Measurements from ENCODE around the gene CELSR1. TPM values are rescaled to one million over a fixed set of nuclear protein-coding genes. Genes with fewer than 3 reads are reported as not detected.
"Not testable (repeated sequence)": the region's sequence is repeated elsewhere in the genome, so short reads cannot be mapped to it uniquely, and the experiment has no call there.

CELSR1 gene
- polyA plus RNA-seq, 3 donors = 0.61 to 1.9 (median 1.2) TPM

GRCh38 chr22:46478083-46478551, 59.3 kb downstream of the CELSR1 start:
- no peak overlapping the region for H3K27ac ChIP-seq (ENCODE audit: low read depth, low read length)

DNA sequence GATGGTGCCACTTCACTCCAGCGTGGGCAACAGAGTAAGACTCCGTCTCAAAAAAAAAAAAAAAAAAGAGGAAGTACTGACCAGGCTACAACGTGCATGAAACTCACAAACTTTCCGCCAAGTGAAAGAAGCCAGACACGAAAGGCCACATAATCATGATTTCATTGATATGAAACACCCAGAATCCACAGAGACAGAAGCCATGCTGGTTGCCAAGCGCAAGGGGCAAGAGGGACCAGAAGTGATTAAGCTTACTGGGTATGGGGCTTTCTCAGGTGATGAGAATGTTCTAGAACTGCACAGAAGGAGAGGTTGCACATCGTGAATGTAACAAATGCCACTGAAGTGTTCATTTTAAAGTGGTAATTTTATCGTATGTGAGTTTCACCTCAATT, 60.9 kb downstream of the CELSR1 start:
- WGBS, 3 donors = 48 to 82% (median 51%) methylated on average over 8 of the region's 8 CpGs
- H3K27ac ChIP-seq (ENCODE audit: low read depth, low read length) = no peak overlapping the region

More at GRCh38 chr22:46478083-46478551, 59.3 kb downstream of the CELSR1 start:
- WGBS, 3 donors = 87 to 92% (median 88%) methylated on average over 17 of the region's 17 CpGs

- no peak overlapping the region for H3K27ac ChIP-seq (ENCODE audit: low read depth, low read length)
- WGBS, 3 donors = 77 to 88% (median 87%) methylated on average over 18 to 20 of the region's 20 CpGs
These were observed 63.4 kb downstream of the CELSR1 start for GRCh38 chr22:46473896-46474557.

DNA sequence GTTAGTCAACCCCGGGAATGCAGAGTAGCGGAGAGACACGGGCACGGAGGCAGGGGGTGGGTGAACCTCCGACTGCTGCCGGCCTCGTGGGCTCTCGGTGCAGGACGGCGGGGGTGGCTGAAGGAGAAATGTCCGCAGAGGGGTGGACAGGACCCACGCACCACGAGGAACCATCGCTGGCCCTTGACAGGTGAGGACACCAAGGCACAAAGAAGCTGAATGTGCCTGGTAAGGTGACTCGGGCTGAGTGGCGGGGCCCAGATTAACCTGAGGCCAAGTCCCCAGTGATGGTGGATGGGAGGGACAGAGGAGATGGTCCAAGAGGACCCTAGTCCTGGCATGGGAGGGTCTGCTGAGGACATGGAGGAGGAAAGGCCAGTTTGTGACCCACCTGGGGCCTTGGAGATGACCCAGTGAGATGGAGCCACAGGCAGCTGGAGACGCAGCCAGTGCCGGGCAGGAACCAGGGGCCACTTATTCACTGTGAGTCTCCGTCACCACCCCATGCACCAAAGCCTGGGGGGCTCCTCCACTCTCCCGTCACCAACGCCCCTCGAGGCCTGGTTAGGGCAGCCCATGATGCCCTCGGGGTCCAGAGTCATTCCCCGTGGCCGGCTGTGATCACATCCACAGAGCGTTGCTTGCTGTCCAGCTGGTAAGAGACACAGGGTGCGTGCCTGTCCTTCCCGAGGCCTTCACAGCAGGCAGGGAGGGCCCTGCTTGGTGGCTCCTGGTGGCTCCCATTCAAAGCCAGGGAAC, 64.2 kb downstream of the CELSR1 start:
- whole genome bisulfite sequencing, 3 donors = 89 to 93% (median 92%) methylated on average over 28 of the region's 28 CpGs
- H3K27ac ChIP-seq (ENCODE audit: low read depth, low read length) = no peak overlapping the region

GRCh38 chr22:46472722-46473016, 64.8 kb downstream of the CELSR1 start:
- H3K27ac ChIP-seq (ENCODE audit: low read depth, low read length) = no peak overlapping the region
- WGBS, 3 donors = 89 to 90% (median 89%) methylated on average over 8 of the region's 8 CpGs

GRCh38 chr22:46471901-46472721, 65.3 kb downstream of the CELSR1 start:
- WGBS, 3 donors = 87 to 92% (median 89%) methylated on average over 33 of the region's 33 CpGs
- no peak overlapping the region for H3K27ac ChIP-seq (ENCODE audit: low read depth, low read length)

DNA sequence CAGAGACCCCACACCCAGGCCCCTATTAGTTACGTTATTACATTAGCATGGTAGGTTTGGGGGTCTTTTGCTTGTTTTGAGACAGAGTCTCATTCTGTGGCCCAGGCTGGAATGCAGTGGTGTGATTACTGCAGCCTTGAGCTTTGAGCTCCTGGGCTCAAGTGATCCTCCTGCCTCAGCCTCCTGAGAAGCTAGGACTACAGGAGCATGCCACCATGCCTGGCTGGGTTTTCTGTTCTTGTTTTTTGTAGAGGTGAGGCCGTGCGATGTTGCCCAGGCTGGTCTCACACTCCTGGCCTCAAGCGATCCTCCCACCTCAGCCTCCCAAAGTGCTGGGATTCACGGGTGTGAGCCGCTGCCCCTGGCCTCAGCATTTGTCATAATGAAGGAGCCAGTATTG, 66.1 kb downstream of the CELSR1 start:
- WGBS, 3 donors = 92 to 97% (median 93%) methylated on average over 6 of the region's 6 CpGs
- not testable (repeated sequence) for H3K27ac ChIP-seq (ENCODE audit: low read depth, low read length)

- WGBS, 3 donors = 44 to 79% (median 69%) methylated on average over 6 of the region's 6 CpGs
- no peak overlapping the region for H3K27ac ChIP-seq (ENCODE audit: low read depth, low read length)
These were observed 67.7 kb downstream of the CELSR1 start for GRCh38 chr22:46469711-46470110.

GRCh38 chr22:46467006-46467405, 70.4 kb downstream of the CELSR1 start:
- 59 to 65% (median 64%) methylated on average over 5 of the region's 5 CpGs for WGBS, 3 donors

DNA sequence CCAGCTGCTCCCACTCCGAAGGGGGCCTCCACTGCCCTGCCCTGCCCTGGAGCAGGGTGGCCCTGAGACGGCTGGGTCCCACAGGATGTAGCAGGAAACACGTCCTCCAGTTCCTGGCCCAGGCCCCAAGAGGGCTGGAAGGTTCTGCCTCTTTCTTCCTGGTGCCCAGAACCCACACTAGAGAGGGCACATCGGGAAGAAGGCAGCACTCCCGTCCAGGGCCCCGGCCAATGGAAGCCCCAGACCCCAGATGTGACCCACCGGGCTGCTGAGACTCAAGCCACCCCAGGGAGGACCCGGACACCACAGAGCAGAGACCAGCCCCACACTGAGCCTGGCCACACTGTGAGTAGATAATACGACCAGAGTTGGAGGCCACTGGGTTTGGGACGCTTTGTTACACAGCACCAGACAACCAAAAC, 71.2 kb downstream of the CELSR1 start:
- no peak overlapping the region for H3K27ac ChIP-seq (ENCODE audit: low read depth, low read length)
- 65 to 91% (median 76%) methylated on average over 10 of the region's 10 CpGs for WGBS, 3 donors

More at GRCh38 chr22:46467006-46467405, 70.4 kb downstream of the CELSR1 start:
- H3K27ac ChIP-seq (ENCODE audit: low read depth, low read length) = no peak overlapping the region

- 34 to 83% (median 79%) methylated on average over 12 of the region's 12 CpGs for WGBS, 3 donors
- no peak overlapping the region for H3K27ac ChIP-seq (ENCODE audit: low read depth, low read length)
These were observed 71.6 kb downstream of the CELSR1 start for GRCh38 chr22:46465793-46466192.

DNA sequence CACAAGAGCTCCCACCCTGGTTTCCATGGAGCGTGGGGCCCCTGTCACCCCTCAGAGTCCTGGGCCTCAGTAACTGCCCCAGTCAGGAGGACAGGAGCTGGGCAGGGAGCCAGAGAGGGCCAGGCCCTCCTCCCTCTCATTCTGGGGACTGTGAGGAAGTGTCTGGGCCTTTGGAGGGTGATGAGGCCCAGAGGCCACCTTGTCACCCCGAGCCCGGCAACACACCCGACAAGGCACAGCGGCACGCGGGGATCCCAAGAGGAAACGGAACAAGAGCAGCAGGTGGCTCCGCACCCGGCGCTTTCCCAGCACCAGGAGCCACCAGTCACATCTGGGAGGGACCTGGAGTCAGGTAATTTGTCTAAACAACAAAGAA, 72.1 kb downstream of the CELSR1 start:
- no peak overlapping the region for H3K27ac ChIP-seq (ENCODE audit: low read depth, low read length)
- WGBS, 3 donors = 31 to 57% (median 55%) methylated on average over 11 of the region's 11 CpGs

- H3K27ac ChIP-seq (ENCODE audit: low read depth, low read length) = no peak overlapping the region
- 81 to 89% (median 82%) methylated on average over 17 to 18 of the region's 18 CpGs for WGBS, 3 donors
These were observed 72.6 kb downstream of the CELSR1 start for GRCh38 chr22:46464701-46465344.

- 95 to 99% (median 98%) methylated on average over 7 to 8 of the region's 8 CpGs for WGBS, 3 donors
- H3K27ac ChIP-seq (ENCODE audit: low read depth, low read length) = no peak overlapping the region
These were observed 73.1 kb downstream of the CELSR1 start for GRCh38 chr22:46464296-46464695.

GRCh38 chr22:46463435-46464227, 73.8 kb downstream of the CELSR1 start:
- 95 to 96% (median 95%) methylated on average over 68 to 70 of the region's 70 CpGs for WGBS, 3 donors
- H3K27ac ChIP-seq (ENCODE audit: low read depth, low read length) = no peak overlapping the region

DNA sequence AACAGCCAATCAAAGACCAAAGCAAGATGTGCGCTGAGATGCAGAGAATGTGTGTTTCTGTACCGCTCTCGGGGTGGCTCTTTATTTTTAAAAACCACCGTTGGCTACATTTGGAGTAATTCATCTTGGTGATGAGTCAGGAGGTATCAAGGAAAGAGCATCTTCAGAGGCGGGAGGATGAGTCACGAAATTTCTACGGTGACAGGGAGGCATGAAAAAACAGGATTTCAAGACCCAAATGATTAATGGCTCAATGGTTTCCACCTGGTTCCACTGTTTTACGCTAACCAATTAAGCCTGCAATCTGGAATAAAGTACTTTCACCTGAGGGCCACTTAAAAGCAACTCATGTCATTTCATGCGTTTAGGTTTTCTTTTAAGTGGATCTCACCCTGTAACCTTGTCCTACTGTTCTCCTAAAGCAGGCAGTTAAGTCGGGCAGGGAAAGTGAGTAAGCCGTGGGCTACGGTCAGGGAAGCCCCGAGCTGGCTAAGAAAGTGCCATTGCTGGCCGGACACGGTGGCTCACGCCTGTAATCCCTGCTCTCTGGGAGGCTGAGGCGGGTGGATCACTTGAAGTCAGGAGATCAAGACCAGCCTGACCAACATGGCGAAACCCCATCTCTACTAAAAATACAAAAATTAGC, 74.6 kb downstream of the CELSR1 start:
- no peak overlapping the region for H3K27ac ChIP-seq (ENCODE audit: low read depth, low read length)
- WGBS, 3 donors = 85 to 90% (median 86%) methylated on average over 18 of the region's 18 CpGs

- no peak overlapping the region for H3K27ac ChIP-seq (ENCODE audit: low read depth, low read length)
- WGBS, 3 donors = 88 to 92% (median 89%) methylated on average over 22 of the region's 22 CpGs
These were observed 75.7 kb downstream of the CELSR1 start for GRCh38 chr22:46461566-46462180.

Measured in adipose tissue (tissue), 3 donors.